Left renal pelvis (tissue), 4 donors: ENCODE data around the gene VSX2. TPM values are rescaled to one million over a fixed set of nuclear protein-coding genes. Genes with fewer than 3 reads are reported as not detected.

ENCODE experiments used
- DNase-seq, 4 donors: peaks; one replicate each; pipeline ENCODE4 v3.0.0-alpha.2; 2013; ENCODE audit warnings: low read depth in 4 of 4, low spot score in 3 of 4
- polyA plus RNA-seq, 4 donors: library from polyadenylated mRNA; unstranded; fragments of 120-200 nt; gene quantifications; one replicate each; pipeline ENCODE4 v1.2.1, GENCODE V29; 2013; ENCODE audit not compliant: insufficient read length in 4 of 4

Gene VSX2
- polyA plus RNA-seq, 4 donors, result 0.06 to 0.16 (median 0.13) TPM; not detected in 1

DNA sequence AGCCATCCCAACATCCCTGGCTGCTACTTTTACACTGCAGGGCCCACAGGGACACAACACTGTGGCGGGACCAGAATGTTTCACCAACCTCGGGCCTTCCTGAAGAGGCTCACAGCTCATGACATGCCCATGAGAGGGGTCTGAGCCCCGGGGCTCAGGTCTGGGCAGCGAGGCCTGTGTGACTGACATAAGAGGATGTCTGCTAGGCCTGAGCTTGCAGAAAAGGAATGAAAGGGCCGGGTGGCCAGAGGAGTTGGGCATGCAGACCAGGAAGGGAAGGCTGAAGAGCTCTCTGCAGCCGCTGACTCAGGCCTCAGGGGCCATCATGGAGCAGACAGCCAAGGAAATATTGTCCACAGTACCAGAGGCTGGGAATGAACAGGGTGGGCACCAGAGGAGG lies 18.3 kb upstream of the VSX2 start:
- DNase-seq, result no peak

DNA sequence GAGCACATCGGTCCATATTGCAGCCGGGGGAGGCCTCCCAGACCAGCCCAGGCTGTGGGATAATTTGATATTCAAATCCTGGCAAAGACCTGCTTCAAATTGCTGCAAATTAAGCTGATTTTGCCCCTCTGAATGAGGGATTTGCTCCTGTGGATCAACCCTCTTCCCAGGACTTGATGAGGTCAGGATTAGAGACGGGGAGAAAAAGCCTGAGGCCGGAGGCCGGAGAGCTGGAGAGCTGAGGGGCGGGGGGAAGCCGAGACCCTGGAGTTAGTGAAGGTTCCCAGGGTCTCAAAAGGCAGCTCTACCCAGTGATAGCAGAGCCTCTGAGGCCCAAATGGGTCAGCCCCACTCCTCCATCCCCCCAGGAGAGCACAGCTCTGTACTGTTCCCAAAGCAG lies 17.5 kb upstream of the VSX2 start:
- DNase-seq, result no peak

- no peak for DNase-seq
These were observed 16.2 kb upstream of the VSX2 start for GRCh38 chr14:74223016-74223415.

GRCh38 chr14:74231784-74232183 lies 7.5 kb upstream of the VSX2 start:
- DNase-seq, result no peak

DNA sequence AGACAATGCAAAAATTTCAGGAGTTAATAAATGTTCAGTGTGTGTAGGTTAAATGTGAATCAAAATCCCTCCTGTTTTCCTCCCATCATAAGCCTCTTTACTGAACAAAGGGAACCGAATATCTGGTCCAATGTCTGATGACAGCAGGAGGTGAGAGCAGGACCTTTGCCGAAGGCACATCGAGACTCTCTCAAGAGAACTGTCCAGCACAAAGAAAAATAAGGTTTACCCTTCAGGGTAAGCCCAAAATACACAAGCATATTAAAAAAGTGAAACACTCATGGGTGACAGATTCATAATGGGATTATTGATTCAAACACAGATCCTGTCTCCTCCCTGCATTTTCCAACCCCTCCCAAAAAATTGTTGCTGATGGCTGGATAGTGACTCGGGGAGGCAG lies 4.2 kb upstream of the VSX2 start:
- no peak for DNase-seq

GRCh38 chr14:74237441-74237840 lies 1.8 kb upstream of the VSX2 start:
- DNase-seq, result no peak

- no peak for DNase-seq
These were observed 872 bp downstream of the VSX2 start for GRCh38 chr14:74239848-74240793.

DNA sequence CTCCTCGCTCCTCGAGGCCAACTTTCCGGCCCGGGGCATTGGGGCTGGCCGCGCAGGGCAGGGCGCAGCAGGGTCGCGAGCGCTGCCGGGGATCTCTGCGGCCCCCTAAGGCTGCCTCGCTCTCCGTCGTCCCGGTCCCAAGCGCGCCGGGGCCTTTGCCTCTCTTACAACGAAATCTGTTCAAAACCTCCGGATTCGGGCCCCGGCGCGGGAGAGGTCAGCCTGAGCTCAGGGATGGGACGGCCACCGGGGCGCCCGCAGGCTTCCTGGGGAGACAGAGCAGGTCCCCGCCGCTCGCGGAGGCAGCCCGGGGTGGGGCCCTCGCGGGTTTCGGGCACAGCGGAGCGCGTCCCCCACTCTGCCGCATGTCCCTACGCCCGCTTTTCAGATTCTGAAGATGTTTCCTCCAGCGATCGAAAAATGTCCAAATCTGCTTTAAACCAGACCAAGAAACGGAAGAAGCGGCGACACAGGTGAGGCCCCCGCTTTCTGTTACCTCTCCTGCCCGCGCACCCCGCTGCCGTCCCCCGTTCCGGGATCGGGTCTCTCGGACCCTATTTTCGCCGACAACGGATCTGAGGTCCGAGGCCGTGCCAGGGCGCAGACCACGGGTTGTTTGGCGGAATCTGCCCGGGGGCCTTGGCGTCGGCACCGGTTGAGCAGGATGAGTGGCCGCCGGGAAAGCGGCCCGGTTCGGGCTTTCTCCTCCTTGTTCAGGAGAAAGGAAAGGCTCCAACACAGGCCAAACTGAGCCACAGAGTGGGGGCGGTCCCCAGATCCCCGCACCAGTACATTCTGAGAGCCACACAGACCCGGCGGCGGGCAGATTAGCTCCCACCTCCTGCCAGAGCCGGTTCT lies 1.8 kb downstream of the VSX2 start:
- DNase-seq, result no peak

GRCh38 chr14:74241652-74242017 lies 2.4 kb downstream of the VSX2 start:
- no peak for DNase-seq

GRCh38 chr14:74242021-74242779 lies 3.0 kb downstream of the VSX2 start:
- no peak for DNase-seq

- DNase-seq, result no peak
These were observed 3.5 kb downstream of the VSX2 start for GRCh38 chr14:74242780-74243042.

- DNase-seq, result no peak
These were observed 3.8 kb downstream of the VSX2 start for GRCh38 chr14:74243051-74243450.

- DNase-seq, result no peak
These were observed 4.9 kb downstream of the VSX2 start for GRCh38 chr14:74244115-74244514.

GRCh38 chr14:74245292-74245691 lies 6.0 kb downstream of the VSX2 start:
- DNase-seq, result no peak

DNA sequence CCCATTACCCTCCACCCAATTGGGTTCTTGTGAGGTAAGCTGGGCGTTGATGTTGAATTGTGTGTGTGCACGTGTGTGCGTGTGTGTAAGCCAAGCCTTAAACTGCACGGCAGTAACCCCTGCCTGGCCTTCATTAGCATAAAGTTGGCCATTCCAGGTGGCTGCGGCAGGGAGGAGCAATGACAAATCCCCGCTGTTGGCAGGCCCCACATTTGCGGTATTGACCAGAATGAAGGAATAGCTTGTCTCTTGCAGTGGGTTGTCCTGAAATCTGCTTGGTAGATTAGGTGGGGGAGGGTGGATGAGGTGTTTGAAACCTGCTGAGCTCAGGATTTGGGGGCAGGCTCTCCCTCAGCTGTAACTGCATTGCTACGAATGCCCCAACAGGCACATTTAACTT lies 7.3 kb downstream of the VSX2 start:
- DNase-seq, result no peak

DNA sequence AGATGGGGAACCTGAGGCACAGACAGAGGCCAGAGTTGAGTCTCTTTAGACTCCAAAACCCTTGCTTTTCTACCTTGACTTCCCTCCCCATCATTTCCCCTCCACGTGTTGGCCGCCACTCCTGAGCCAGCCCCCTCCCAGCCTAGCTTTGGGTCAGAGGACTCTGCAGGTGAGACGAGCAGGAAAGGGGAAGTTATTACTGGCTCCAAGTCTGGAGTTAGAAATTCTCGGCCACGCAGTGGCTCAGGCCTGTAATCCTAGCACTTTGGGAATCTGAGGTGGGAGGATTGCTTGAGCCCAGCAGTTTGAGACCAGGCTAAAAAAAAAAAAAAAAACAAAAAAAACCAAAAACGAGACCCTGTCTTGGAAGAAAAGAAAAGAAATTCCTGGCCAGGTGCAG lies 8.8 kb downstream of the VSX2 start:
- no peak for DNase-seq

DNA sequence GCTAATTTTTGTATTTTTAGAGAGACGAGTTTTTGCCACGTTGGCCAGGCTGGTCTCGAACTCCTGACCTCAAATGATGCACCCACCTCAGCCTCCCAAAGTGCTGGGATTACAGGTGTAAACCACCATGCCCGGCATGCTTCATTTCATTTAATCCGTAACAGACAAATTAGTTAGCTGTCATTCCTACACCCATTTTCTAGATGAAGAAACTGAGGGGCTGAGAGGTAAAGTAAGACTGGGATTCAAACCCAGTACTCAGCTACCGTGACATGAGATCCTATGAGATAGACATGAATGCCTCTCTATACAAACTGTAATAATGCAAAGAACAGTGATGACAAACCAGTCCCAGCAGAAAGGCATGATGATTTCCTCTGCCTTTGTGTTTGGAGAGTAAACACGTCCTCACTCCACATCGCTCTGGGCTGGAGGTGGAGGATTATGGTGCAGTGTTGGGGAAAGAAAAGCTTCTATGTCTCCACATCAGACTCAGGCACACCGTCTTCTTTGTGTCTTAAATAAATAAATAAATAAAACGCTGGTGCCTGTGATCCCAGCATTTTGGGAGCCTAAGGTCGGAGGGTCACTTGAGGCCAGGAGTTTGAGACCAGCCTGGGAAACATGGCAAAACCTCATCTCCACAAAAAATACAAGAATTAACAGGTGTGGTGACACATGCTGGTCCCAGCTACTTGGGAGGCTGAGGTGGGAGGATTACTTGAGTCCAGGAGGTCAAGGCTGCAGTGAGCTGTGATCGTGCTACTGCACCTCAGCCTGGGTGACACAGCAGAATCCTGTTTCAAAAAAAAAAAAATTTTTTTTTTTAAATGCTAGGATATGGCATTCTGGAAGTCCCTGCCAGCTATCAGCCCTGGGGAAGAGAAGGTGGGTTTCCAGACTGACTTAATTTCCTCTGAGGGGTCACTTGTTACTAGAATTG lies 10.5 kb downstream of the VSX2 start:
- no peak for DNase-seq

GRCh38 chr14:74255281-74255680 lies 16.0 kb downstream of the VSX2 start:
- no peak for DNase-seq

DNA sequence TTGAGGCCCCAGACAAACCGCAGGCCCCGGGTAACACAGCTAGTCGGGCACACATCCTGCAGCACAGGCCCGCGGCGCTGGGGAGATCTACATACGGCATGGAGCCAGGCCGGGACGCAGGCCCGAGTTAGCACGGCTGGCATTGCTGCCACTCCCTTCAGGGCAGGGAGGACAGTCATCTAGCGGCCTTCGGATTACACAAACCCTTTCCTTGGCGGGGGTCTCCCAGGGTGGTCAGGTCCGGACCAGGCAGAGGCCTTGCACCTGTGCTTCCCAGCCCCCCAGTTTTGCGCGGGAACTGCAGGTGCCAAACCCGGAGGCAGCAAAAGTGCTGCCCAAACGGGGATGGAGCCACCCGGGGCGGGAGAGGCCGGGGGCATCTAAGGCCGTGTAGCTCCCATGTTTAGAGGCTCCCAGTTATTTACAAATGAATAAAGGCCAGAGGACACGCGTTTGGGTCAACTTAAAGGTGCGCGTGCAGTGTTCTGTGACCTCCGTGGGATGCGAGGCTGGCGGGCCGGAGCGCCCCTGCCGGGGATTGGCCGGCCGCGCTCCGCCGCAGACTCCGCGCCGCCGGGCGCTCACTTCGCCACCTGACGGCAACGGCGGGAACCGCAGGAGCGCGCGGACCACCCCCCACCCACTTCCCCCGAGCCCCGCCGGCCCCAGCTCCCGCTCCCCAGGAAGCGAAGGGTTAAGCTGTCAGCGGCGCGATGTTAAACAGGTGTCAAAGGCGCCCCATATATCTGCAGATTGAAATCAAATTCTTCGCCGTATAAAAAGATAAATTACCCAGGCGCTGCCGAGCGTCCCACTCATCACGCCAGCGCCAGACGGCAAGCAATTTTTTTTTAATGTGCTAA lies 18.1 kb downstream of the VSX2 start:
- no peak for DNase-seq
